NCI-H2227 treated with DMSO at 0.1 percent for 48 hours (cell line): Measurements from ENCODE around the gene MRRF.
"Not testable (repeated sequence)": the region's sequence is repeated elsewhere in the genome, so short reads cannot be mapped to it uniquely, and the experiment has no call there.

Source experiments
- DNase-seq: peaks from one replicate; lab custom pipeline; 2025; lab: John Stamatoyannopoulos, UW

Gene MRRF

GRCh38 chr9:122356627-122357026, 91.9 kb downstream of the MRRF start:
- DNase-seq = no peak

GRCh38 chr9:122360891-122361290, 96.2 kb downstream of the MRRF start:
- DNase-seq = no peak

DNA sequence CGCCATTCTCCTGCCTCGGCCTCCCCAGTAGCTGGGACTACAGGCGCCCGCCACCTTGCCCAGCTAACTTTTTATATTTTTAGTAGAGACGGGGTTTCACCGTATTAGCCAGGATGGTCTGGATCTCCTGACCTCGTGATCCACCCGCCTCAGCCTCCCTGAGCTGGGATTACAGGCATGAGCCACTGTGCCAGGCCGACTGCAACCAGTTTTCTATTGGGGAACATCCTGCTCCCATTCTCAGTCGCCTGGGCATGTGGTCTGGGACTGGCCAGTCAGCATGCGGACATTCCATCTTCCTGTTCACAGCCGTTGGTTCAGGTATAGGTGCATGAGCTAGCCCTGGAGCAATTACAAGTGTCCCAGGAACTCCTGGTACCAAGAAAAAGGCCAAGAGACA, 98.4 kb downstream of the MRRF start:
- not testable (repeated sequence) for DNase-seq

DNA sequence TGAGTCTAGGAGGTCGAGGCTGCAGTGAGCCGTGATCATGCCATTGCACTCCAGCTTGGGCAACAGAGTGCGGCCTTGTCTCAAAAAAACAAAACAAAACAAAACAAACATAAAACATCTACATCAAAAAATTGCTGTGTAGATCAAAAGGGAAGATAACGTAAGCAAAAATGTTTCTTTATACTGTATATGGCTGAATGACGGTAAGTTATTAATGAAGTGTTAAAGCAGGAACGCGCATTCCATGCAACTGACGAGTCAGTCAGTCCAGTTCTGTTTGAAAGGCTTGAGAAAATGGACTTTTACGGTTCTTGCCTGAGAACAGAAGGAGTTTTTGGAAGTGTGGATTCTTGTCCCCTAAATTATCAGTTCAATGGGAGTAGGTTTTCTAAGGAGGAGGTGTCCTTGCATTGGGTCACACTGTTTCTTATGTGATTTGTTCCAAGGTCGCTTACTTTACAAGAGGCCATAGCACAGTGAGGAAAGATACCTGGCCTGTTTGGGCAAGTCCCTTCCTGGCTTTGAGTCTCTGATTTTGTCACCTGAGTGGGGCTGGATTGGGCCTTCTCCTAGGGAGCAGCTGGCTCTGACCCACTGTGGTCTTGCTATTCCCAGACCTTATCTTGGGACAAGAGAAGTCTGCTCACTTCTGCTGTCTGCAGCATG, 99.6 kb downstream of the MRRF start:
- DNase-seq = no peak

DNA sequence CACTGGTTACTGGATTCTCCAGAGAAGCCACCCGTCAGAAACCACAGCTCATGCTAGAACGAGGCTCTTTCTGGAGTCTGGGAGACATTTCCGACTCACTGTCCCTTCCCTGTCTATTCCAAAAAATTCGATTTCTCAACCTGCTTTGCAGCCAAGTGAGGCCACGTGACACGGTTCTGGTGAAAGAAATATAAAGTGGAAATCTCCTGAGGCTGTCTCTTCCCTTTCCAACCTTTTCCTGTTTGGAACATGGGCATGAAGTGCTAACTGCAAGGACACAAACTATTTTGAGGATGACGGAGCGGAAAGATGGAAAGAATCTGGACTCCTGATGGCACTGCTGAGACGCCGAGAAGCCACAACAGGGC, 100.1 kb downstream of the MRRF start:
- no peak for DNase-seq

GRCh38 chr9:122366074-122366660, 101.5 kb downstream of the MRRF start:
- DNase-seq = no peak

DNA sequence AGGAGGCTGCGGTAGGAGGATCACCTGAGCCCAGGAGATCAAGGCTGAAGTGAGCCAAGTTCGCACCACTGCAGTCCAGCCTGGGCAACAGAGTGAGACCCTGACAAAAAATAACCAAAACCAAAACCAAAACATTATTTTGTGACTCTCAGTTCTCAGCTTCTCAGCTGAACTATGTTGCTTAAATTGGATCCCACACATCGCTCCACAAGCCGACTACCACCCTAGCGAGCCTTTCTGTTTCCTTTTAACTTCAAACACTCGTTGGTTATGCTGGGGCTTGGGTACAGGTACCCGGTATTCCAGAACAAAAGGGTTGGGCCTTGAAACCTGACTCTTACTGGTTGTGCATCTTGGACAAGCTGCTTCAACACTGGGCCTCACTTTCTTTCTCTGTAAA, 102.4 kb downstream of the MRRF start:
- no peak for DNase-seq

DNA sequence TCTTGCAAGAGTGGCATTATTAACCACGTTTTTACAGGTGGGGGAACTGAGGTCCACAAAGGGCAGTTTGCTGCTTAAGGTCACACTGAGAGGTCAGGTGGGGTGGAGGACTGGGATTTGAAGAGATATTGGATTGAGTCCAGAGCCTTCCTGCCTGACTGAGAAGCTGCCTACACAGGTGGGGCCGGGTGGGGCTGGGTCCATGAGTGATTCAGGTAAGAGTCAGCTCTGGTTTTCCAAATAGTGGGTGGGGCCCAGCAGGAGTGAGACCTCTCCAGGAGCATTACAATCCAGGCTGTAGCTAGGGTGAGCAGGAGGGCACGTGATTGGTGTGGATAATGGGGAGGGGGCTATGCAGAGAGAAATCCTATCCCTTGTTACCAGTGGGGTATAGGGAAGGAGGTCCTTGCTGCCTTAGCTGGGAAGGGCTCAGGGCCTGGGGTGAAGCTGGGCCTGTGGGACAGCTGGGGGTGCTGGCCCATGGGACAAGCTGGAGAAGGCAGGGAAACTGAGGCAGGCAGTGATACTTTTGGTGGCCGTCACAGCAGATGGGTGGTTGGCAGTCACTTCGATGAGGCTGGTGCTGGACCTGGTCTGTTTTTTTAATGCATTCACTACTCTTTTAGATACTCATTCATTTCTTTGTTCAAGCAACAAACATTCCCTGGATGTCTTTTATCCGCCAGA, 103.2 kb downstream of the MRRF start:
- no peak for DNase-seq

DNA sequence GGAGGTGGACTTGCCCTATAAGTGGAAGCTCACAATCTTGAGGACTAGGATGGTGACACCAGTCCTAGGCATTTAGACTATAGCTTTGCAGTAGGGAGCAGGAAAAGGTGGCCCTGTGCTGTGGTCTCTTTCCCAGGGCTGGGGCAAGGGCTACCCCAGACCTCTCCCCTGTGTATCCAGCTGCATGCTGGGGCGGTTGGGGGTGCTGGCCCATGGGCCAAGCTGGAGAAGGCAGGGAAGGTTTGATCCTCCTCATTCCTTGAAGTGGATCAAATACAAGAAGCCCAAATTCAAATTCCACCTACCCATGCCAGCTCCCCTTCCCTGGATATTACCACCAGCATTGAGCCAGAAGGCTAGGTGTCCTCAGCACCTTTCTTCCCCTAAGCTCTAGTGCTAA, 104.0 kb downstream of the MRRF start:
- DNase-seq = no peak

GRCh38 chr9:122370303-122370702, 105.6 kb downstream of the MRRF start:
- DNase-seq = no peak

DNA sequence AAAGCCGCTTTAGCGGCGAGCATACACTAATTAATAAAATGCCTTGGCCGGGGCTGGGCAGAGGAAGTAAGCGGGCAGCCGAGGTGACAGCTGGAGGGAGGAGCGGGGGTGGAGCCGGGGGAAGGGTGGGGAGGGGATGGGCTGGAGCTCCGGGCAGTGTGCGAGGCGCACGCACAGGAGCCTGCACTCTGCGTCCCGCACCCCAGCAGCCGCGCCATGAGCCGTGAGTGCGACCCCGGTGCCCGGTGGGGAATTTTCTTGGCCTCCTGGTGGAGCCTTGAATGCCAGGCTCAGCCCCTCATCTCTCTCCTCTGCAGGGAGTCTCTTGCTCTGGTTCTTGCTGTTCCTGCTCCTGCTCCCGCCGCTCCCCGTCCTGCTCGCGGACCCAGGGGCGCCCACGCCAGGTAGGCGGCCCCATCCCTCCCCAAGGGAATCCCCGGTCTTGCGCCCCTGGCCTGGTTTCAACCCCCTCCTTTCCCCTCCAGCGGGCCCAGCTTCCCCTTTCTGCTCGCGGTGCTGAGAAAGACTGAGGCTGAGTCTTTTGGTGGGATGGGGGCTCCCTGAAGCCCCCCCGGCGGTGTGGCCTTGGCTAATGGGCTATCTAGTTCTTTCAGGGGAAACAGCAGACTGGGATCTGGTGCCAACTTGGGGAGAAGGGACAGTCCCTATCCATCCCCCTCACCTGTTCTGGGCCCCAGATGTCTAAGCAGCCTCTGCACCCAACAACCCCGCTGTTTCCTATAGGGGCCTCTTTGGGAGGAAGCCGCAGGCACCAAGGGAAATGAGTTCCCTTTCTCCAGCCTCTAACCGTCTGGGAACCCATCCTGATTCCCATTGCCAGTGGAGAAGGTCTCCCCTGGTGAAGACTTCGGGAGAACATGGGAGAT, 106.4 kb downstream of the MRRF start, which contains the start of gene PTGS1:
Gene PTGS1 (plus strand): TSS at position 156 of the 887 bp plus-strand sequence. CDS start 61 bp downstream, at position 217.
- DNase-seq = no peak

GRCh38 chr9:122371846-122372245, 107.2 kb downstream of the MRRF start:
- no peak for DNase-seq

- no peak for DNase-seq
These were observed 108.5 kb downstream of the MRRF start for GRCh38 chr9:122372856-122373845.

DNA sequence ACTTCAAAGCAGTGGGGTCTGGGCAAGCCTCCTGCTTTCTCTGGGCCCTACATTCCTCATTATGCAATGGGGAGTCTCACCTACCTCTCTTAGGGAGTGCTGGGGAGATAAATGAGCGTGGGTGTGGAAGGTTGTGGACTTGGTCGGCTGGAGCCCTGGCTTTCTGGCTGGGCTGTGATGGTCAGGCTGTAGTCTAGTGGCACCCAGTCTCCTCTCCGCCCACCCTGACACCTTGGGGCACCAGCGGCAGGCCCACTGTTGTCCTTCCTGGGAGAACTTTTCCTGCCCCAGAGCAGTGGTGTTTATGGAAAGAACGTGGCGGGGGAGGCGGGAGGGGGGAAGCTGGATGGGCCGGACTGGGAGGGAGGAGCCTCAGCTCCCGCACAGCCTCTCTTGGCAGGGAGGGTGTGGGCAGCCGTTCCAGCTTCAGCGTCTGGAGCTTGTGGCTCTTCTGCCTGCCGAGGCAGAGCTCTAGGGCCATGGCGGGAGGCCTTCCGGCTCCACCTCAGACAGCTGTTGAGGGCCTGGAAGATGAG, 110.3 kb downstream of the MRRF start:
- DNase-seq = peak; percentile 2

DNA sequence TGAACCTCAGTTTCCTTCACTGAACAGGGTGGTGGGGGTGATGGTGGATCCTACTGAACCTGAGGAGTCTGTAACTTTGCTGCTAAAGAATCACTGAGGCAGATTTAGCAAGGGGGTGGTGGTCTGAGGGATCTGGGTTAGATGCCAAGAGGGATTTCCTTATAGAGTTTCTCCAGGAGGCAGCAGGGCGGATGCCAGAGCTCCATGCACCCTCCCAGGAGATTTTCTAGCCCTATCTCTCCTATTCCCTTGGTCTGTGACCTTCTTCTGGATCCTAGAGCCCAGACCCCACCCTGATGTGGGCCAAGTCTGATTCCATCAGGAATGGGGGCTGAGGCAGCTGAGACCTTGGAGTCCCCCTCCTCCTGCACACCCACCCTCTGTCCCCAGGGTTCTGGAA, 112.1 kb downstream of the MRRF start:
- no peak for DNase-seq

DNA sequence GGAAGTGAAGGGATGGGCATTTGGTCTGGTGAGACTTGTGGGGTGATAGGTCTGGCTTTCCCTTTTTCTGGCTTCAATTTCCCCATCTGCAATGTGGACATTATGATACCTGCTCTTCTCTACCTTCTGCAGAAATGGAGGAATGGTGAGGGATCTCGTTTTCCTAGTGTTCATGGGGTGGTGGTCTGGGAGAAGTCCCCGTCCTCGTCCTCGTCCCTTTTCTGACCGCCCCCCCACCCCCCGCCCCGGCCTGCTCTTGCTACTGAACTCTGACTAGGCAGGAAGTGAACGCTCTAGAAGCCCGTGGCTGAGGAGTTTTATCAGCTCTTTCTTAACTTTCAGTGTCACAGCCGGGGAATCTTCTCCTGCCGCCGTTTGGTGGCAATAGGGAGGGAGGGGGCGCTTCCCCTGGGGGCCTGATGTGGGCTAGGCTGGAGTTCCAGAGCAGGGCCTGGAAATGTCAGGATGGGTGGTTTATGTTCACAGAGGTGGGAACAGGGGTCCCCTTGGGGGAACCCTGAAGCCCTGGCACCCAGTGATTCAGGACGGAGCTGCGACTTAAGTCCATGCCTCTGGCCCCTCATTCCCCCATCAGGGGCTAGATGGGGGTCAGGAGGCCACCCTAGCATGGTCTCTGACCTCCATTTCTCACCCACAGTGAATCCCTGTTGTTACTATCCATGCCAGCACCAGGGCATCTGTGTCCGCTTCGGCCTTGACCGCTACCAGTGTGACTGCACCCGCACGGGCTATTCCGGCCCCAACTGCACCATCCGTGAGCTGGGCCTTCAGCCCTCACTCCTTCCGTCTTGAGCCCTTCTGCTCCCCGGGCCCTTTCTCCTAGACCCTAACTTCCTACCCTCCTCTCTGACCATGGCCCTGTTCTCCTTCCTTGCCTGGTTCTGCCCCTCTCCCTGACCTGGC, 112.8 kb downstream of the MRRF start:
- DNase-seq = no peak

- no peak for DNase-seq
These were observed 113.6 kb downstream of the MRRF start for GRCh38 chr9:122378236-122378635.

DNA sequence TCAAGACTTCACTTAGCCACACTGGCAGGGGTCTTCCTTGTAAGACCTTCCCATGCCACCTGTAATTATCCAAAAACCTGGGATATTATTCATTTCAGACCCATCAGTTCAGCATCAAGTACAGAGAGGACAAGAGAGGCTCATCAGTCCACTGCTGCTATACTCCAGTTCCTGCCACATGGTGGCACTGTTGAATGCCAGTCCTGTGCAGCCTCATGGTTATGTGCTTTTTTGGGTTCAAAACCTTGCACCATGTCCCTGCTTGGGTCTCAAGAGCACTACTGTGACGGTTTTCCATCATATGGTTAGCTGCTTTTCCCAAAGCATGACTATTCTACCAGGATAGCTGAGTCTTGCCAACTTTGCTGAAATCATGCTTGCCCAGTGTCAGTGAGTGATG, 114.7 kb downstream of the MRRF start:
- no peak for DNase-seq

- DNase-seq = no peak
These were observed 115.6 kb downstream of the MRRF start for GRCh38 chr9:122380293-122380692.
